ENCODE measurements around the gene RHBDD1. TPM values are rescaled to one million over a fixed set of nuclear protein-coding genes. Genes with fewer than 3 reads are reported as not detected.

The RHBDD1 gene
- total RNA-seq, 1 experiment from 2014 or later = 28.0 TPM

DNA sequence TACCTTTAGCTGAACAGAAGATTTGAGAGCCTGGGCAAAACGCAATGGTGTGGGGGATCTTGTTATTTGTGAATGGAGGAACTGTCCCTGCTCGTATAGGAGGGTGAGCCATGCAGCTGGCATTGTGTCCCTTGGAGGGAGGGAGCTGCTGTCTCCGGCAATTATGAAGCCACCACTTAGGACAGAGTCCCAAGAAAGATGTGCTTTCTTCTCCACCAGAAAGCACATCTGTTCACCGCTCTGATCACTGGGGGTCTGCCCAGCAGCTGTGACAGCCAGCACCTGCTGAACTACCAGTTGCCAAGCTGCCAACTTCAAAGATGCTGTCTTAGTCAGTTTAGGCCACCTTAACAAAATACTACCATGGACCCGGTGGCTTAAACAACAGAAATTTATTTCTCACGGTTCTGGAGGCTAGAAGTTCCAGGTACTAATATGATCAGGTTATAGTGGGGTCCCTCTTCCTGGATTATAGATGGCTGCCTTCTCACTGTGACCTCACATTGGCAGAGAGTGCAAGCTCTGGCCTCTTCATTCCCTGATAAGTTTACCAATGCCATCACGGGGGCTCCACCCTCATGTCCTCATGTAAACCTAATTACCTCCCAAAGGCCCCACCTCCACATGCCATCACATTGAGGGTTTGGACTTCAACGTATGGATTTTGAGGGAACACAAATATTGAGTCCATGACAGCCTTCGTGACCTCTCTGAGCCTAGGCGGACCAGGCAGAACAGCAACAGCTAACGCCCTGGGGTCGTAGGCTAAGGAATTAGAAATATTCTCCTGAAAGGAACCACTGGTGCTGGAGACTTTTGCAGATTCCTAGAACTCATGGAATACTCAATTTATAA lies 148.3 kb downstream of the RHBDD1 start:
- BruUV-seq (replicated peaks) = no TSS peak
- intact Hi-C loops (cut with micrococcal nuclease; ENCODE audit: unreplicated experiment) = loop anchor here (2.0 kb wide), 2 partner anchors 183 to 1189 kb away; no protein-coding TSS in a partner anchor
- Histone ChIP-seq H3K36me3 (ENCODE audit: insufficient read depth, low read length, poor library complexity, severe bottlenecking) (no peaks in the 10 kb centered on the region), H3K4me3 (ENCODE audit: low read depth, low read length, poor library complexity, severe bottlenecking) (no peak overlapping the region), H3K4me1 (ENCODE audit: insufficient read depth, low read length, poor library complexity, severe bottlenecking) (peaks cover 14% of the 10 kb centered on the region), H3K27ac (ENCODE audit: low read depth, low read length, poor library complexity, severe bottlenecking) (peak overlapping the region; percentile 15), H3K9me3 (ENCODE audit: low read depth, low read length, poor library complexity, severe bottlenecking) (no peaks in the 10 kb centered on the region), H3K27me3 (replicated peaks; ENCODE audit: insufficient read depth, low read depth, low read length, poor library complexity) (no peaks in the 10 kb centered on the region)
- TF ChIP-seq EZH2 (IDR thresholded peaks at IDR 0.05; ENCODE audit: borderline replicate concordance, low read depth, low read length, poor library complexity, severe bottlenecking) = no peak
- TF ChIP-seq, protein P1, sequence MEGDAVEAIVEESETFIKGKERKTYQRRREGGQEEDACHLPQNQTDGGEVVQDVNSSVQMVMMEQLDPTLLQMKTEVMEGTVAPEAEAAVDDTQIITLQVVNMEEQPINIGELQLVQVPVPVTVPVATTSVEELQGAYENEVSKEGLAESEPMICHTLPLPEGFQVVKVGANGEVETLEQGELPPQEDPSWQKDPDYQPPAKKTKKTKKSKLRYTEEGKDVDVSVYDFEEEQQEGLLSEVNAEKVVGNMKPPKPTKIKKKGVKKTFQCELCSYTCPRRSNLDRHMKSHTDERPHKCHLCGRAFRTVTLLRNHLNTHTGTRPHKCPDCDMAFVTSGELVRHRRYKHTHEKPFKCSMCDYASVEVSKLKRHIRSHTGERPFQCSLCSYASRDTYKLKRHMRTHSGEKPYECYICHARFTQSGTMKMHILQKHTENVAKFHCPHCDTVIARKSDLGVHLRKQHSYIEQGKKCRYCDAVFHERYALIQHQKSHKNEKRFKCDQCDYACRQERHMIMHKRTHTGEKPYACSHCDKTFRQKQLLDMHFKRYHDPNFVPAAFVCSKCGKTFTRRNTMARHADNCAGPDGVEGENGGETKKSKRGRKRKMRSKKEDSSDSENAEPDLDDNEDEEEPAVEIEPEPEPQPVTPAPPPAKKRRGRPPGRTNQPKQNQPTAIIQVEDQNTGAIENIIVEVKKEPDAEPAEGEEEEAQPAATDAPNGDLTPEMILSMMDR (conservative IDR thresholded peaks at IDR 0.05; ENCODE audit: low read depth, low read length) = no peak
- CTCF ChIA-PET = interaction anchor here (0.7 to 1.7 kb wide), 2 partner anchors 15 to 1319 kb away, joined by 16 read pairs; no protein-coding TSS in a partner anchor
- no peak for DNase-seq (ENCODE audit: low spot score)
- POLR2A ChIA-PET (ENCODE audit: low non-redundant PET) = no interaction called here

DNA sequence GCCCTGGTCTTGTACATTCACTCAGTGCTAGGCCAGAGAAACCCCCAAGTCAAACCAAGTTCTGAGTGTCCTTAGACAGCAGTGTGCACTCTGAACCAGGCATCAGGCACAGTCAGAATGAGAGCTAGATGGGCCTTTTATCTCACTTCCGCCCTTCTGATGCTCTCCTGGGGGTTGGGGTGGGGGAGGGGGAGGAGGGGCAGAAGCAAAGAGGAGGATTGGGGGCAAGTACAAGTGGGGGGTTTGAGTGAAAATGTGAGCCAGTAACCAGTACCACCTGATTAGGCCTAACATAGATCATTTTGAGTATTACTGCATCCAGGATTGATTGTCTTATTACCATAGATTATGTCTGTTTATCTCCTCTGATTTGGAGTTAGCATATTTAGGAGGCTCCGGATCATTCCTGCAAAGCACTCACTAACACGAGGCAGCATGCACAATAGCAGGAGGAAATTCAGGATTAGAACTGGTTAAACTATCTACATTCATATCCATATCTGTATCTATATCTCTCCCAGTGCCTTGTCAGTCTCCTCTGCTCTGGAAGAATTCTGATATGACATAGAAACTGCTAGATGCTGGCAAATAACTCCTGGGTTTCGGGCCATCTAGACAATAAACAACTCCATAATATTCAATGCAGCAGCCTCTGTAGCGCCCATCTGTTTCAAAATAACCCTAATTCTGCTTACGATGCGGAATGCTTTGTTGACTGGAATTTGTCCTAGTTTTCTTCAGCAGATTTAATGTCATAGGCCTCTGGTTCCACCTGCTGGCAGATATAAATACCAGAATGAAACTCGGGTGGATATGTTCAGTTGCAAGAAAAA lies 149.1 kb downstream of the RHBDD1 start:
- Histone ChIP-seq H3K4me1 (ENCODE audit: insufficient read depth, low read length, poor library complexity, severe bottlenecking) (peaks cover 14% of the 10 kb centered on the region), H3K4me3 (ENCODE audit: low read depth, low read length, poor library complexity, severe bottlenecking) (no peak overlapping the region), H3K27ac (ENCODE audit: low read depth, low read length, poor library complexity, severe bottlenecking) (peak overlapping the region; percentile 52), H3K9me3 (ENCODE audit: low read depth, low read length, poor library complexity, severe bottlenecking) (no peaks in the 10 kb centered on the region), H3K27me3 (replicated peaks; ENCODE audit: insufficient read depth, low read depth, low read length, poor library complexity) (no peaks in the 10 kb centered on the region), H3K36me3 (ENCODE audit: insufficient read depth, low read length, poor library complexity, severe bottlenecking) (no peaks in the 10 kb centered on the region)
- intact Hi-C loops (cut with micrococcal nuclease; ENCODE audit: unreplicated experiment) = loop anchor here (1.0 to 2.0 kb wide), 3 partner anchors 184 to 1315 kb away; no protein-coding TSS in a partner anchor
- CTCF ChIA-PET = interaction anchor here (0.6 to 1.7 kb wide), 6 partner anchors 14 to 1320 kb away, joined by 3 to 16 read pairs (median 6); no protein-coding TSS in a partner anchor
- POLR2A ChIA-PET (ENCODE audit: low non-redundant PET) = no interaction called here
- no TSS peak for BruUV-seq (replicated peaks)
- peak; percentile 88 for DNase-seq (ENCODE audit: low spot score)
- TF ChIP-seq EZH2 (IDR thresholded peaks at IDR 0.05; ENCODE audit: borderline replicate concordance, low read depth, low read length, poor library complexity, severe bottlenecking) = no peak
- TF ChIP-seq, protein P1 (conservative IDR thresholded peaks at IDR 0.05; ENCODE audit: low read depth, low read length) = peak; percentile 77

DNA sequence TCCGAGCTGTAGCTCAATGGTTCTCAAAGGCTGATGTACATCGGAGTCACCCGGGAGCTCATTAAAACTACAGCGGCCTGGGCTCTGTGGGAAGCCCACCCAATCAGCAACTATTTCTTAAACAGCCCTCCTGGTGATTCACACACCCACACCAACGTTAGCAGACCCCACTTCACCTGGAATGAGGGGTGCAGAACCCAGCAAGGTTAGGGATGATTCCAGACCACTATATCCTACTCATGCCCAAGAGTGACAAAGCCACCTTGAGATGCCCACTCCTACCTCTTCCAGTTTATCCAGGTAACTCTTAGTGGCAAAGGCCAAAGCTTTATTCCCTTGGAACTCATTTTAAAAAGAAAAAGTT lies 149.7 kb downstream of the RHBDD1 start:
- Histone ChIP-seq H3K9me3 (ENCODE audit: low read depth, low read length, poor library complexity, severe bottlenecking) (no peaks in the 10 kb centered on the region), H3K27ac (ENCODE audit: low read depth, low read length, poor library complexity, severe bottlenecking) (no peak overlapping the region), H3K4me1 (ENCODE audit: insufficient read depth, low read length, poor library complexity, severe bottlenecking) (peaks cover 14% of the 10 kb centered on the region), H3K27me3 (replicated peaks; ENCODE audit: insufficient read depth, low read depth, low read length, poor library complexity) (no peaks in the 10 kb centered on the region), H3K36me3 (ENCODE audit: insufficient read depth, low read length, poor library complexity, severe bottlenecking) (no peaks in the 10 kb centered on the region), H3K4me3 (ENCODE audit: low read depth, low read length, poor library complexity, severe bottlenecking) (no peak overlapping the region)
- TF ChIP-seq EZH2 (IDR thresholded peaks at IDR 0.05; ENCODE audit: borderline replicate concordance, low read depth, low read length, poor library complexity, severe bottlenecking) = no peak
- TF ChIP-seq, protein P1 (conservative IDR thresholded peaks at IDR 0.05; ENCODE audit: low read depth, low read length) = no peak
- DNase-seq (ENCODE audit: low spot score) = no peak
- CTCF ChIA-PET = interaction anchor here (0.7 to 1.7 kb wide), 4 partner anchors 173 to 1320 kb away, joined by 3 to 16 read pairs (median 6); no protein-coding TSS in a partner anchor
- BruUV-seq (replicated peaks) = no TSS peak
- intact Hi-C loops (cut with micrococcal nuclease; ENCODE audit: unreplicated experiment) = loop anchor here (1.0 to 2.0 kb wide), 3 partner anchors 185 to 1315 kb away; no protein-coding TSS in a partner anchor
- POLR2A ChIA-PET (ENCODE audit: low non-redundant PET) = no interaction called here

Data from A673 (cell line).